GM12878 (cell line): ENCODE results near the gene ZNF367. TPM values are rescaled to one million over a fixed set of nuclear protein-coding genes. Genes with fewer than 3 reads are reported as not detected.

Experiments used
- CUX1 ChIP-seq: IDR thresholded peaks from 2 replicates; pipeline ENCODE4 v1.6.1; 2012; ENCODE audit warnings: improper control_type of control experiment, low read depth, low read length; ENCODE audit not compliant: insufficient replicate concordance
- DPF2 ChIP-seq: fragments of 450-650 bp; IDR thresholded peaks from 2 replicates; pipeline ENCODE4 v1.6.1; 2017; ENCODE audit warnings: mild to moderate bottlenecking
- ELK1 ChIP-seq: IDR thresholded peaks from 2 replicates; pipeline ENCODE4 v1.6.1; 2012; ENCODE audit warnings: low read depth, low read length, improper control_type of control experiment
- EP300 ChIP-seq, 2 experiments: fragments of 150-350 bp in 1 of 2; IDR thresholded peaks; 2 replicates each; pipeline ENCODE4 v1.6.1; 2011 to 2012; ENCODE audit warnings: low read depth in 2 of 2, low read length in 2 of 2, borderline replicate concordance in 1 of 2, improper control_type of control experiment in 1 of 2, inconsistent platforms in 1 of 2; ENCODE audit not compliant: control insufficient read depth in 1 of 2
- ETV6 ChIP-seq, 2 experiments: fragments of 450-650 bp in 1 of 2; IDR thresholded peaks in 1 of 2; conservative IDR thresholded peaks in 1 of 2; 2 replicates each; pipeline ENCODE4 v1.6.1; 2014; ENCODE audit warnings: antibody characterized with exemption in 1 of 2, borderline replicate concordance in 1 of 2, low read depth in 1 of 2, mild to moderate bottlenecking in 1 of 2, moderate library complexity in 1 of 2
- IRF4 ChIP-seq: IDR thresholded peaks from 2 replicates; pipeline ENCODE4 v1.6.1; 2011; ENCODE audit warnings: low read depth, low read length
- NFXL1 ChIP-seq: fragments of 450-650 bp; IDR thresholded peaks from 2 replicates; pipeline ENCODE4 v1.6.1; 2017; ENCODE audit warnings: antibody characterized with exemption, mild to moderate bottlenecking, borderline replicate concordance
- PAX5 ChIP-seq: IDR thresholded peaks from 2 replicates; pipeline ENCODE4 v1.6.1; 2011; ENCODE audit warnings: low read depth, low read length, borderline replicate concordance
- POLR2A ChIP-seq: IDR thresholded peaks from 2 replicates; pipeline ENCODE4 v1.6.1; 2011; ENCODE audit warnings: low read depth, mild to moderate bottlenecking, low read length
- PRDM15 ChIP-seq: fragments of 450-650 bp; formaldehyde crosslinking; IDR thresholded peaks from 2 replicates; pipeline ENCODE4 v1.4.0; 2020; ENCODE audit warnings: mild to moderate bottlenecking, moderate library complexity
- RCOR1 ChIP-seq: conservative IDR thresholded peaks from 2 replicates; pipeline ENCODE4 v1.6.1; 2012; ENCODE audit warnings: low read depth, low read length, improper control_type of control experiment
- SIX5 ChIP-seq: IDR thresholded peaks from 2 replicates; pipeline ENCODE4 v1.6.1; 2011; ENCODE audit warnings: mild to moderate bottlenecking, low read depth, low read length, moderate library complexity; ENCODE audit not compliant: severe bottlenecking
- STAT1 ChIP-seq: fragments of 450-650 bp; conservative IDR thresholded peaks from 2 replicates; pipeline ENCODE4 v1.6.1; 2014; ENCODE audit warnings: antibody characterized with exemption, mild to moderate bottlenecking
- SUPT20H ChIP-seq: IDR thresholded peaks from 2 replicates; pipeline ENCODE4 v1.6.1; 2011; ENCODE audit warnings: low read depth, mild to moderate bottlenecking, low read length, moderate library complexity, borderline replicate concordance; ENCODE audit not compliant: control insufficient read depth
- TARDBP ChIP-seq: IDR thresholded peaks from 2 replicates; pipeline ENCODE4 v1.6.1; 2016; ENCODE audit warnings: borderline replicate concordance
- TCF12 ChIP-seq: IDR thresholded peaks from 2 replicates; pipeline ENCODE4 v1.6.1; 2011; ENCODE audit warnings: low read depth, mild to moderate bottlenecking, low read length
- ZBED1 ChIP-seq: IDR thresholded peaks from 2 replicates; pipeline ENCODE4 v1.6.1; 2016; ENCODE audit warnings: borderline replicate concordance
- polyA plus RNA-seq, 11 experiments: library from polyadenylated mRNA; depleted of rRNA in 4 of 11; unstranded in 6 of 11; stranded (reverse) in 5 of 11; fragments of >200 nt; fragmentation: Nextera tagmentation in 4 of 11; fragmentation: Illumina TruSeq in 1 of 11; extraction: Ambion mirVana in 4 of 11; extraction: Trizol in 1 of 11; gene quantifications; 1 replicate in 1 of 11; 2 replicates in 10 of 11; pipeline versions ENCODE4 v1.2.1 to v1.2.3, GENCODE V29; 2011 to 2016; ENCODE audit warnings: inconsistent platforms in 2 of 11, missing spikeins in 2 of 11, low read depth in 1 of 11
- total RNA-seq, 4 experiments: library from RNA; depleted of rRNA in 3 of 4; stranded (reverse); fragments of >200 nt in 3 of 4; fragmentation: Illumina TruSeq in 1 of 4; extraction: Trizol in 1 of 4; gene quantifications; 2 replicates each; pipeline versions ENCODE4 v1.2.1 to v1.2.3, GENCODE V29; 2013 to 2021

Gene ZNF367
- total and polyA plus RNA-seq, 10 of the 15 experiments (the other 5 are each of a cell fraction or from before 2014, with no cell fraction given): 2.9 to 16.3 (median 11.1) TPM

GRCh38 chr9:96418083-96418919 lies at the start of gene ZNF367 (continued):
- TF ChIP-seq PRDM15 (CRISPR knock-in tag): no peak
- TF ChIP-seq EP300 (IDR thresholded peaks at IDR 0.05; ENCODE audit: borderline replicate concordance in 1 of 2, control insufficient read depth in 1 of 2, low read depth in 2 of 2, low read length in 2 of 2): peak in 1 of 2 experiments; percentile 33; a peak in 1 of 4 replicates
- TF ChIP-seq ELK1: 0 out of 2 replicates have a peak, but pooled peaks have one; percentile 36
- no peak for TF ChIP-seq SIX5
- no peak for TF ChIP-seq TCF12
- no peak for TF ChIP-seq CUX1
- peak; percentile 91 for TF ChIP-seq DPF2
- no peak for TF ChIP-seq TARDBP
- TF ChIP-seq IRF4: no peak
- no peak for TF ChIP-seq NFXL1
- peak; percentile 43; the same call in 1 of the 2 replicates for TF ChIP-seq PAX5
- TF ChIP-seq ETV6 (conservative IDR thresholded peaks at IDR 0.05 in 1 of 2, IDR thresholded peaks at IDR 0.05 in 1 of 2; ENCODE audit: borderline replicate concordance in 1 of 2, low read depth in 1 of 2): no peak
- no peak for TF ChIP-seq STAT1
- TF ChIP-seq POLR2A: peak; percentile 84
- TF ChIP-seq RCOR1: no peak
- no peak for TF ChIP-seq SUPT20H
- no peak for TF ChIP-seq ZBED1
